IMR-90 (cell line): ENCODE measurements around the gene PROZ. TPM values are rescaled to one million over a fixed set of nuclear protein-coding genes. Genes with fewer than 3 reads are reported as not detected.

Experiments used
- ATAC-seq: fragments of 200-7000 bp; cut with Tn5 transposase; 2 replicates; pipeline ENCODE4 v1.9.1; 2020; ENCODE audit warnings: low read depth, mild to moderate bottlenecking, moderate library complexity
- BruUV-seq: library from RNA; stranded (reverse); fragments of 400-500 nt; replicated peaks from 2 replicates; lab custom pipeline; 2021; lab: Mats Ljungman, UMichigan
- CTCF ChIA-PET: fragments of 300-600 bp; formaldehyde crosslinking; extraction: SDS; loops from one replicate; lab custom pipeline; 2021; ENCODE audit warnings: antibody characterized with exemption; lab: Yijun Ruan, JAX
- POLR2A ChIA-PET: fragments of 300-600 bp; sonication (Branson Sonifier 250); formaldehyde crosslinking; loops from one replicate; lab custom pipeline; 2022; ENCODE audit warnings: antibody characterized with exemption; ENCODE audit not compliant: unreplicated experiment; lab: Charles Lee
- DNase-seq: peaks from one replicate; pipeline ENCODE4 v3.0.0; 2013
- H2AFZ ChIP-seq: replicated peaks from 2 replicates; pipeline ENCODE3; 2013; ENCODE audit warnings: low read length, mild to moderate bottlenecking; ENCODE audit not compliant: poor library complexity
- H2AK5ac ChIP-seq: 2 replicates; pipeline ENCODE4 v1.6.1; 2013; ENCODE audit warnings: low read depth, low read length, inconsistent platforms
- H2AK9ac ChIP-seq: replicated peaks from 2 replicates; pipeline ENCODE3; 2013; ENCODE audit warnings: mild to moderate bottlenecking, low read depth, low read length, moderate library complexity; ENCODE audit not compliant: poor library complexity
- H2BK120ac ChIP-seq: 2 replicates; pipeline ENCODE4 v1.6.1; 2013; ENCODE audit warnings: low read depth, low read length, inconsistent platforms
- H2BK15ac ChIP-seq: 3 replicates; pipeline ENCODE4 v1.6.1; 2013; ENCODE audit warnings: low read depth, low read length, inconsistent platforms
- H2BK20ac ChIP-seq: 2 replicates; pipeline ENCODE4 v1.6.1; 2013; ENCODE audit warnings: low read depth, mild to moderate bottlenecking, inconsistent platforms, low read length, moderate library complexity
- H2BK5ac ChIP-seq: 2 replicates; pipeline ENCODE4 v1.6.1; 2013; ENCODE audit warnings: mild to moderate bottlenecking, low read depth, low read length, inconsistent platforms; ENCODE audit not compliant: poor library complexity, severe bottlenecking
- H3K14ac ChIP-seq: replicated peaks from 2 replicates; pipeline ENCODE4 v1.6.1; 2013; ENCODE audit warnings: low read depth, low read length, inconsistent platforms
- H3K18ac ChIP-seq: 2 replicates; pipeline ENCODE4 v1.6.1; 2013; ENCODE audit warnings: low read depth, low read length, control low read depth
- H3K23ac ChIP-seq: 2 replicates; pipeline ENCODE4 v1.6.1; 2013; ENCODE audit warnings: low read depth, low read length, inconsistent platforms
- H3K27ac ChIP-seq: 2 replicates; pipeline ENCODE4 v1.5.1; 2013; ENCODE audit warnings: mild to moderate bottlenecking, control low read depth, low read length; ENCODE audit not compliant: insufficient read depth
- H3K27me3 ChIP-seq: 2 replicates; pipeline ENCODE4 v1.6.1; 2013; ENCODE audit warnings: low read length; ENCODE audit not compliant: control insufficient read depth, insufficient read depth
- H3K36me3 ChIP-seq: 2 replicates; pipeline ENCODE4 v1.6.1; 2013; ENCODE audit warnings: low read length, mixed read lengths; ENCODE audit not compliant: control insufficient read depth, insufficient read depth
- H3K4ac ChIP-seq: 2 replicates; pipeline ENCODE4 v1.6.1; 2013; ENCODE audit warnings: low read depth, low read length, inconsistent platforms
- H3K4me1 ChIP-seq: 2 replicates; pipeline ENCODE4 v1.6.1; 2013; ENCODE audit warnings: low read length, mixed read lengths; ENCODE audit not compliant: control insufficient read depth, insufficient read depth
- H3K4me2 ChIP-seq: 2 replicates; pipeline ENCODE4 v1.6.1; 2013; ENCODE audit warnings: low read depth, mild to moderate bottlenecking, control low read depth, low read length, moderate library complexity
- H3K4me3 ChIP-seq: 2 replicates; pipeline ENCODE4 v1.5.1; 2013; ENCODE audit warnings: low read depth, mild to moderate bottlenecking, control low read depth, low read length, moderate library complexity; ENCODE audit not compliant: insufficient read depth
- H3K56ac ChIP-seq: 2 replicates; pipeline ENCODE4 v1.6.1; 2013; ENCODE audit warnings: low read length, inconsistent platforms; ENCODE audit not compliant: insufficient read depth; ENCODE audit errors: extremely low read depth
- H3K79me1 ChIP-seq, 2 experiments: 2 replicates each; pipeline ENCODE4 v1.6.1; 2013; ENCODE audit warnings: low read length in 2 of 2, inconsistent platforms in 1 of 2, low read depth in 1 of 2
- H3K9ac ChIP-seq: 2 replicates; pipeline ENCODE4 v1.6.1; 2013; ENCODE audit warnings: low read depth, low read length, control low read depth
- H3K9me1 ChIP-seq: 2 replicates; pipeline ENCODE4 v1.6.1; 2013; ENCODE audit warnings: low read length, inconsistent platforms; ENCODE audit not compliant: insufficient read depth
- H3K9me3 ChIP-seq: 2 replicates; pipeline ENCODE4 v1.6.1; 2013; ENCODE audit warnings: low read length; ENCODE audit not compliant: control insufficient read depth, insufficient read depth
- H4K20me1 ChIP-seq: 2 replicates; pipeline ENCODE4 v1.6.1; 2013; ENCODE audit warnings: low read length, inconsistent platforms; ENCODE audit not compliant: insufficient read depth
- H4K5ac ChIP-seq: 2 replicates; pipeline ENCODE4 v1.6.1; 2013; ENCODE audit warnings: mild to moderate bottlenecking, low read depth, low read length, control low read depth
- H4K8ac ChIP-seq, 2 experiments: 2 replicates each; pipeline ENCODE4 v1.6.1; 2013; ENCODE audit warnings: low read depth in 2 of 2, low read length in 2 of 2, control low read depth in 1 of 2, inconsistent platforms in 1 of 2
- H4K91ac ChIP-seq: 2 replicates; pipeline ENCODE4 v1.6.1; 2013; ENCODE audit warnings: low read depth, low read length, inconsistent platforms; ENCODE audit not compliant: insufficient read depth
- BHLHE40 ChIP-seq: fragments of 150-350 bp; IDR thresholded peaks from 2 replicates; pipeline ENCODE4 v1.6.1; 2016; ENCODE audit warnings: mild to moderate bottlenecking, low read depth, low read length
- CEBPB ChIP-seq: IDR thresholded peaks from 2 replicates; pipeline ENCODE4 v1.6.1; 2012; ENCODE audit warnings: low read depth, low read length, improper control_type of control experiment
- MAZ ChIP-seq: IDR thresholded peaks from 2 replicates; pipeline ENCODE4 v1.6.1; 2012; ENCODE audit warnings: low read depth, mild to moderate bottlenecking, low read length, improper control_type of control experiment, moderate library complexity, borderline replicate concordance
- NFE2L2 ChIP-seq: fragments of 150-350 bp; IDR thresholded peaks from 2 replicates; pipeline ENCODE4 v1.6.1; 2016; ENCODE audit warnings: low read depth, mild to moderate bottlenecking, low read length
- POLR2A ChIP-seq: IDR thresholded peaks from 2 replicates; pipeline ENCODE4 v1.6.1; 2012; ENCODE audit warnings: mild to moderate bottlenecking, low read depth, low read length
- RAD21 ChIP-seq: IDR thresholded peaks from 2 replicates; pipeline ENCODE4 v1.6.1; 2012; ENCODE audit warnings: low read length, improper control_type of control experiment
- RCOR1 ChIP-seq: IDR thresholded peaks from 2 replicates; pipeline ENCODE4 v1.6.1; 2012; ENCODE audit warnings: mild to moderate bottlenecking, low read length, improper control_type of control experiment; ENCODE audit not compliant: insufficient replicate concordance
- RFX5 ChIP-seq: IDR thresholded peaks from 2 replicates; pipeline ENCODE4 v1.8.0; 2012; ENCODE audit warnings: low read depth, mild to moderate bottlenecking, low read length, moderate library complexity
- SMC3 ChIP-seq: fragments of 150-350 bp; IDR thresholded peaks from 2 replicates; pipeline ENCODE4 v1.6.1; 2016; ENCODE audit warnings: low read depth, mild to moderate bottlenecking, antibody characterized with exemption, low read length, moderate library complexity
- WGBS, 2 experiments: methylation state at CpG; one replicate each; pipeline versions ENCODE4 v1.1.5 to v1.1.7; 2013; ENCODE audit warnings: missing lambda C conversion rate in 2 of 2; ENCODE audit not compliant: insufficient read length in 1 of 2; ENCODE audit errors: extremely low coverage in 2 of 2; 5-methylcytosine and 5-hydroxymethylcytosine counted together
- dilution Hi-C: fragments of 300-500 bp; cut with HindIII; formaldehyde crosslinking; loops from one replicate; pipeline ENCODE4 v1.14.3; 2018; ENCODE audit warnings: low sequenced_read_pairs; ENCODE audit not compliant: unreplicated experiment
- in situ Hi-C: fragments of 300-500 bp; cut with MboI; formaldehyde crosslinking; loops from 3 replicates; pipeline ENCODE4 v1.14.3; 2019; ENCODE audit warnings: low sequenced_read_pairs, inconsistent platforms, mixed read lengths
- intact Hi-C: fragments of 100-400 bp; cut with micrococcal nuclease; formaldehyde crosslinking; loops from 2 replicates; pipeline ENCODE4 v1.10.0; 2022
- polyA plus RNA-seq, 3 experiments: library from polyadenylated mRNA; depleted of rRNA; stranded (reverse); fragments of >200 nt; gene quantifications; 2 replicates each; pipeline ENCODE4 v1.2.3, GENCODE V29; 2012; ENCODE audit warnings: low replicate concordance in 1 of 3
- total RNA-seq: library from RNA; depleted of rRNA; stranded (reverse); fragments of >200 nt; gene quantifications from 2 replicates; pipeline ENCODE4 v1.2.3, GENCODE V29; 2012
- TF ChIP-seq, protein P1 (sequence below): fragments of 150-350 bp; IDR thresholded peaks from 2 replicates; pipeline ENCODE4 v1.6.1; 2017; ENCODE audit warnings: mild to moderate bottlenecking, antibody characterized with exemption, low read length, low read depth
- TF ChIP-seq, protein P2 (sequence below): conservative IDR thresholded peaks from 2 replicates; pipeline ENCODE4 v1.5.1; 2012; ENCODE audit warnings: mild to moderate bottlenecking, low read depth, low read length, improper control_type of control experiment

The PROZ gene
- total and polyA plus RNA-seq, 2 of the 4 experiments (the other 2 are of a cell fraction): not detected

- peak overlapping the region; percentile 24; the same call in 1 of the 2 replicates for H3K18ac ChIP-seq
- peaks cover 39% of the 10 kb centered on the region for H3K9me1 ChIP-seq
- H2BK120ac ChIP-seq: peak overlapping the region; percentile 19; the same call in 1 of the 2 replicates
- no peak overlapping the region for H3K56ac ChIP-seq
- peak overlapping the region; percentile 4 for H3K9ac ChIP-seq
- H2BK20ac ChIP-seq: peak overlapping the region; percentile 80
- no peak overlapping the region for H2AK9ac ChIP-seq
- dilution Hi-C loops (no loop called here), in situ Hi-C loops (no loop called here), intact Hi-C loops (no loop called here)
- peak overlapping the region; percentile 61 for H2BK5ac ChIP-seq
- no CpG with 5 or more reads among the region's 2 CpGs for WGBS, 2 experiments
- H3K4me3 ChIP-seq: no peak overlapping the region
- no peak overlapping the region for H4K5ac ChIP-seq
- H3K36me3 ChIP-seq: peaks cover 30% of the 10 kb centered on the region
- no peaks in the 10 kb centered on the region for H3K9me3 ChIP-seq
- DNase-seq (no peak), ATAC-seq (no peak; the same call in 1 of the 2 replicates)
- H2AFZ ChIP-seq: no peak overlapping the region
- peak overlapping the region; percentile 73; the same call in 1 of the 2 replicates for H3K27ac ChIP-seq
- H3K14ac ChIP-seq: 0 out of 2 replicates have a peak overlapping the region, but pooled peaks have one; percentile 44
- H3K27me3 ChIP-seq: no peaks in the 10 kb centered on the region
- POLR2A ChIA-PET: interaction anchor here (1.0 kb wide), 1 partner anchor 10 kb away, joined by 3 read pairs; no protein-coding TSS in a partner anchor
- TF ChIP-seq POLR2A (no peak), SMC3 (no peak), BHLHE40 (no peak), MAZ (no peak), CEBPB (no peak), RCOR1 (no peak), RFX5 (no peak), NFE2L2 (no peak), RAD21 (no peak)
- TF ChIP-seq, protein P1, sequence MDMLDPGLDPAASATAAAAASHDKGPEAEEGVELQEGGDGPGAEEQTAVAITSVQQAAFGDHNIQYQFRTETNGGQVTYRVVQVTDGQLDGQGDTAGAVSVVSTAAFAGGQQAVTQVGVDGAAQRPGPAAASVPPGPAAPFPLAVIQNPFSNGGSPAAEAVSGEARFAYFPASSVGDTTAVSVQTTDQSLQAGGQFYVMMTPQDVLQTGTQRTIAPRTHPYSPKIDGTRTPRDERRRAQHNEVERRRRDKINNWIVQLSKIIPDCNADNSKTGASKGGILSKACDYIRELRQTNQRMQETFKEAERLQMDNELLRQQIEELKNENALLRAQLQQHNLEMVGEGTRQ: no peak
- TF ChIP-seq, protein P2, sequence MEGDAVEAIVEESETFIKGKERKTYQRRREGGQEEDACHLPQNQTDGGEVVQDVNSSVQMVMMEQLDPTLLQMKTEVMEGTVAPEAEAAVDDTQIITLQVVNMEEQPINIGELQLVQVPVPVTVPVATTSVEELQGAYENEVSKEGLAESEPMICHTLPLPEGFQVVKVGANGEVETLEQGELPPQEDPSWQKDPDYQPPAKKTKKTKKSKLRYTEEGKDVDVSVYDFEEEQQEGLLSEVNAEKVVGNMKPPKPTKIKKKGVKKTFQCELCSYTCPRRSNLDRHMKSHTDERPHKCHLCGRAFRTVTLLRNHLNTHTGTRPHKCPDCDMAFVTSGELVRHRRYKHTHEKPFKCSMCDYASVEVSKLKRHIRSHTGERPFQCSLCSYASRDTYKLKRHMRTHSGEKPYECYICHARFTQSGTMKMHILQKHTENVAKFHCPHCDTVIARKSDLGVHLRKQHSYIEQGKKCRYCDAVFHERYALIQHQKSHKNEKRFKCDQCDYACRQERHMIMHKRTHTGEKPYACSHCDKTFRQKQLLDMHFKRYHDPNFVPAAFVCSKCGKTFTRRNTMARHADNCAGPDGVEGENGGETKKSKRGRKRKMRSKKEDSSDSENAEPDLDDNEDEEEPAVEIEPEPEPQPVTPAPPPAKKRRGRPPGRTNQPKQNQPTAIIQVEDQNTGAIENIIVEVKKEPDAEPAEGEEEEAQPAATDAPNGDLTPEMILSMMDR: no peak
- peak overlapping the region; percentile 85; the same call in 1 of the 2 replicates for H3K23ac ChIP-seq
- BruUV-seq: no TSS peak
- H3K4me1 ChIP-seq: peaks cover 29% of the 10 kb centered on the region
- H3K4ac ChIP-seq: peak overlapping the region; percentile 33
- peak overlapping the region; percentile 66 for H4K91ac ChIP-seq
- peak overlapping the region in 1 of 2 experiments; percentile 38; a peak in 1 of 4 replicates for H4K8ac ChIP-seq
- no peak overlapping the region for H2AK5ac ChIP-seq
- CTCF ChIA-PET: no interaction called here
- H4K20me1 ChIP-seq: peaks cover 32% of the 10 kb centered on the region
- no peak overlapping the region for H2BK15ac ChIP-seq
- H3K79me1 ChIP-seq: peaks cover 41 to 89% of the 10 kb centered on the region in 2 experiments
- peak overlapping the region; percentile 1; the same call in 1 of the 2 replicates for H3K4me2 ChIP-seq
These were observed 43.4 kb downstream of the PROZ start for GRCh38 chr13:113201815-113202214.
